Measurements from ENCODE around the gene RPS27L. TPM values are rescaled to one million over a fixed set of nuclear protein-coding genes. Genes with fewer than 3 reads are reported as not detected.
A peak's percentile ranks its signal among the peaks of the same experiment; 100 is the strongest.

RPS27L gene
- total and polyA plus RNA-seq, 9 of the 15 experiments (the other 6 are each of a cell fraction or from before 2014, with no cell fraction given): 72.2 to 382 (median 116) TPM

GRCh38 chr15:63121382-63122001 lies 35.8 kb downstream of the RPS27L start, which contains the start of gene LACTB (continued):
- no peak for TF ChIP-seq TCF3 (CRISPR knock-in tag; IDR thresholded peaks at IDR 0.05)
- TF ChIP-seq NONO (IDR thresholded peaks at IDR 0.05; ENCODE audit: low read depth in 2 of 2, low read length in 1 of 2): peak in 1 of 2 experiments; percentile 43; a peak in 1 of 4 replicates
- peak; percentile 50 for TF ChIP-seq SUPT5H (IDR thresholded peaks at IDR 0.05)
- TF ChIP-seq ELF1 (tag; IDR thresholded peaks at IDR 0.05): peak; percentile 60
- 0 out of 2 replicates have a peak, but pooled peaks have one; percentile 3 for TF ChIP-seq NFIC (IDR thresholded peaks at IDR 0.05)
- TF ChIP-seq RAD51 (IDR thresholded peaks at IDR 0.05; ENCODE audit: borderline replicate concordance, low read depth): peak; percentile 68
- TF ChIP-seq TARDBP (IDR thresholded peaks at IDR 0.05): no peak
- no peak for TF ChIP-seq UBTF (IDR thresholded peaks at IDR 0.05; ENCODE audit: borderline replicate concordance in 1 of 2, low read depth in 2 of 2, low read length in 2 of 2)
- TF ChIP-seq NKRF (IDR thresholded peaks at IDR 0.05; ENCODE audit: borderline replicate concordance): 0 out of 2 replicates have a peak, but pooled peaks have one; percentile 44
- TF ChIP-seq MIER1 (IDR thresholded peaks at IDR 0.05; ENCODE audit: low read depth): peak; percentile 28; the same call in 1 of the 2 replicates
- TF ChIP-seq EHMT2 (IDR thresholded peaks at IDR 0.05): peak; percentile 85
- TF ChIP-seq CREM (IDR thresholded peaks at IDR 0.05; ENCODE audit: low read depth): peak; percentile 62

Data from K562 (cell line).